HG02678 (cell line): ENCODE measurements around the gene FBN1.

ENCODE experiments used
- ATAC-seq: cut with Tn5 transposase; IDR thresholded peaks from one replicate; pipeline ENCODE4 v1.9.1; 2021; ENCODE audit warnings: mild to moderate bottlenecking, moderate library complexity; ENCODE audit not compliant: unreplicated experiment

Gene FBN1

GRCh38 chr15:48556159-48556897, 89.2 kb downstream of the FBN1 start:
- ATAC-seq, result no peak

GRCh38 chr15:48555241-48555881, 90.1 kb downstream of the FBN1 start:
- no peak for ATAC-seq

DNA sequence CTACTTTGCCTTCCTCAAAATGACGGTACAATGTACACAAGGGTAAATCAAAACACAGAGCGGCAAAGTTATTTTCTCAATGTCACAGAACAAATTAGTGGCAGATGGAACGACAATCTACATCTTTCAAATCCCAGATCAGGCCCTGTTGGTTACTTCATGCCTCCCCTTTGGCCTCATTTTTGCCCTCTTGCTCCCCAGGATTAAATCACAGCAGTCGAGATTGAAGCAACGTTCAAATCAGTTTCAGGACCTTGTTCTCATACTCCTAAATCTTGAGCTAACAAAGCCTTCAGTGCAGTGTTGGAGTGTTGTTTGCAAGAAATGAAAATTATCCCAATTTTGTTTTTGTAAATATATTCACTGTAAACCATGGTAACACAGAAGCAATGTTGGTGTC, 91.4 kb downstream of the FBN1 start:
- no peak for ATAC-seq

- ATAC-seq, result no peak
Measured at GRCh38 chr15:48553559-48553958, 92.0 kb downstream of the FBN1 start.

DNA sequence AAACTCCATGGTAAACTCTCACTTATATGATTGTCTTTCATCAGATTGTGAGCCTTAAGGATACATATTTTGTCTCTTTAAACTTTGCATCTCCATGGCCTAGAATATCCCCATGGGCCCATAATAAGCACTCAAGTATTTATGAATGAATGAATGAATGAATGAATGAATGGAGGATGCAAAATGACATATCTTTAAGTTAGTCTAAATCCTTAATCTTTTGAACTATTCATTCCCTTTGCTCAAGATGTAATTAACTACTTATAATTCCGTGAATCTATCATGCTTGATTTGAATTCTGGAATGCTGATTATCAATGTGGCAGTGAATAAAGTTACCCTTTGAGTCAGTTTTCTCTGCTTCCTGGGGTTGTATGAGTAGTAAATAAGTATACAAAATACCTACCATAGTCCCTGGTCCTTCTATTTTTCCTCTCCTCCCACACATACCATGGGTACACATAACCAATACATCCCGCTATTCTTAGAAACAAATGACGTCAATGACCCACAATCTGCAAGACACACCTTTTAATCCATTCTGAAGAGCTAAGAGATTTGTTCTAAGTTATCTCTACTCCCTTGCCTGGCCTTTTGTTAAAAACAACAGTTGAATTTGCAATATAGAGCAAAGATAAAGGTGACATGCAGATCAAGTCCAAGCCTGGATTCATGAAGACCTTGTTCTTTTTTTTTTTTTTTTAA, 94.5 kb downstream of the FBN1 start:
- ATAC-seq, result no peak

DNA sequence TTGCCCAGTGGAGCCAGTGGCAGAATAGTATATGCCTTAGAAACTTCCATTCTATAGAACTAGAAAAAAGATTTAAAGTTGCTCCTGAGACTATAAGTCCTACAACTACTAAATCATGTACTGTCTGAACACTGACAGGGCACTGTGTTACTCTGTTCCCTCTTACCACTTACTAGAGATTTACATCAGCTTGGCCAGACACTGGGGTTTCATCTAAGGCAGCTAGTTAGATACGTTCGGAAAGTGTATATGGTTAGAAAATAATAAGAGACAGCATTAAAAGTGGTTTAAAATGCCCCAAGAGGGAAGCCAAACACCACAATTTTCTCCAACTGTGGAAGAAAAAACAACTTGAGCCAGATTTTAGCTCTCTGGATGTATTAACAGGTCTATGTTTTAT, 97.1 kb downstream of the FBN1 start:
- ATAC-seq, result no peak

GRCh38 chr15:48547286-48547685, 98.2 kb downstream of the FBN1 start:
- ATAC-seq, result no peak

- no peak for ATAC-seq
Measured at GRCh38 chr15:48546296-48546695, 99.2 kb downstream of the FBN1 start.

DNA sequence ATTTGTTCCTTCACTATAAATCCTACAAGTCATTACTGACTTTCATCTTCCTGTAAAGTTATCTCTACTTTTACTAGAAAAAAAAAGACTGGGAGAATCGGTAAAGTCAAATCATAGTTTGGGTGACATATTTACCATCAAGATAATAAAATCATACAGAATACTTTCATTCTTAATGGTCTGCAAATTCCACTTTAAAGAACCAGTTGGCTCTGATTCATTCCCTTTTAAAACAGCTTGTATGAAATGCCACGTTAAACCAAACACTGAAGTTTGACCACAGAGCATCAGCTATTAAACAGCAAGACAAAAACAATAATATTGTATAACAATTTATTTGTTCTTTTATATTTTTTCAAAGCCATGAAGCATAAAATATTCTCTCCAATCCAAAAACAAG, 100.7 kb downstream of the FBN1 start:
- ATAC-seq, result no peak

GRCh38 chr15:48541341-48542278, 103.9 kb downstream of the FBN1 start:
- peak; percentile 91 for ATAC-seq

GRCh38 chr15:48540756-48541155, 104.8 kb downstream of the FBN1 start:
- ATAC-seq, result no peak

DNA sequence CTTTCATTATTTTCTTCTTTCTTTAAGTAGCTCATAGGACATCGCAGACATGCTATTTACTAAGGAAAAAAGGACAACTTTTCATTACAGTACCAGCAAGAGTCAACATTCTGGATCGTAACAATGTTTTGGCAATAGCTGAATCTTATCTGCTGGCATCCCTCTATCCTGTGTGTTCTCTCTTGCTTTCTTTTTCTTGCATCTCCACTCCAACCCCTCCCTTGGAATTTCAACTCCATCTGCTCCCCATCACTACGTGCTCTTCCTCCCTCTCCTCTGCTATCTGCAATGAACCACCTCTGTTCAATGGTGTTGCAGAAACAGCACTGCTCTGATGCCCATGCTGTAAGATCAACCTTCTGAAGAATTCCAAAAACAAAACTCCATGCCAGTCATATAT, 106.6 kb downstream of the FBN1 start:
- ATAC-seq, result no peak

GRCh38 chr15:48537271-48538113, 108.0 kb downstream of the FBN1 start:
- no peak for ATAC-seq

DNA sequence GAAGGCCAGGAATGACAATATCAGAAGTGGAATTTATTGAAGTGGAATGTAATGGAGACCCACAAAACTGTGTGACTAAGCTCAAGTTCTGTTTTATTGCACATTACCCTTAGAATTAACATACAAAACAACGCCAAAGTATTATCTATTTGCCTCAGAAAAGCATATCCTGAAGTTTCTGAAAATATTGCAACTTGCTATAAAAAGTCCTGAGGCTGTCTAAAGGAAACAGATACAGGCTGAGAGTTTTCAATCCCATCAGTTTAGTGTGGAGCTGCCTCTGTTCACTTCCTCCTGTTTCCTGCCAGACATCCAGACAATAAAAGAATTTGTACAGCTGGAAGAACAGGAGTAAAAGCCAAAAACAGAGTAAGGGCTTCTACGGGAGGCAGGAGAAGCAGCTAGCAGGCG, 108.8 kb downstream of the FBN1 start:
- no peak for ATAC-seq

- ATAC-seq, result no peak
Measured at GRCh38 chr15:48533982-48534381, 111.5 kb downstream of the FBN1 start.

GRCh38 chr15:48532946-48533345, 112.6 kb downstream of the FBN1 start:
- ATAC-seq, result no peak

- no peak for ATAC-seq
Measured at GRCh38 chr15:48530528-48530927, 115.0 kb downstream of the FBN1 start.

GRCh38 chr15:48528921-48529320, 116.6 kb downstream of the FBN1 start:
- no peak for ATAC-seq

DNA sequence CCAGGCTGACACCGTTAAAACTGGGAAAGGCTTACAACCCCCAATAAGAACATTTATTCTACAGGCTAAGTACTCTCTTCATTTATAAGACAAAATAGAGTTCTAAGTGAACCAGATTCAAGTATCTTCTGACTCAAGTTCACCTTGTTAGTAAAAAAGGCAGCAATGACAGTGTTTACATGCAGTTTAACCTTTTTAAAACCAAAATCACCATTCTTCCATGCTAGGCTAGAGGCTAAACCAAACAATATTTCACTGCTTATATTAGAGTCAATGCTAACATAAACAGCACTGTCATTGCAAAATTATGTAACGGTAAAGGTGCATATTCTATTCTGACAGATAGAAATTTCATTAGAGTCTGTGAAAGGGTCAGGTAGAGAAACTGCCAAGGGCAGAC, 118.0 kb downstream of the FBN1 start:
- no peak for ATAC-seq

GRCh38 chr15:48522911-48523310, 122.6 kb downstream of the FBN1 start:
- no peak for ATAC-seq
